Liver (tissue), 9 donors: ENCODE results near the gene SRGAP1. TPM values are rescaled to one million over a fixed set of nuclear protein-coding genes. Genes with fewer than 3 reads are reported as not detected.
A peak's percentile ranks its signal among the peaks of the same experiment; 100 is the strongest.

Experiments used
- DNase-seq: peaks from one replicate; pipeline ENCODE4 v3.0.0-alpha.2; 2017; ENCODE audit warnings: low spot score
- H3K27ac ChIP-seq, 2 donors: one replicate each; pipeline ENCODE4 v1.7.0; 2013; ENCODE audit warnings: inconsistent platforms in 2 of 2, low read length in 2 of 2, control low read depth in 1 of 2, low read depth in 1 of 2, mild to moderate bottlenecking in 1 of 2
- H3K27me3 ChIP-seq, 4 donors: one replicate each; pipeline versions ENCODE4 v1.6.1 to v1.7.0; 2013; ENCODE audit warnings: low read length in 3 of 4, inconsistent platforms in 1 of 4, mild to moderate bottlenecking in 1 of 4, moderate library complexity in 1 of 4; ENCODE audit not compliant: control insufficient read depth in 4 of 4, insufficient read depth in 4 of 4
- H3K36me3 ChIP-seq, 4 donors: one replicate each; pipeline versions ENCODE4 v1.6.1 to v1.7.0; 2013; ENCODE audit warnings: low read length in 3 of 4, mild to moderate bottlenecking in 3 of 4, low read depth in 1 of 4, moderate library complexity in 1 of 4; ENCODE audit not compliant: control insufficient read depth in 4 of 4, insufficient read depth in 3 of 4
- H3K4me1 ChIP-seq, 4 donors: one replicate each; pipeline versions ENCODE4 v1.6.1 to v1.7.0; 2013; ENCODE audit warnings: low read length in 3 of 4, mild to moderate bottlenecking in 3 of 4, moderate library complexity in 1 of 4; ENCODE audit not compliant: control insufficient read depth in 4 of 4, insufficient read depth in 4 of 4
- H3K4me3 ChIP-seq, 3 donors: one replicate each; pipeline versions ENCODE4 v1.6.1 to v1.7.0; 2013; ENCODE audit warnings: low read length in 3 of 3, control low read depth in 1 of 3, low read depth in 1 of 3, mild to moderate bottlenecking in 1 of 3
- H3K9ac ChIP-seq, 2 donors: one replicate each; pipeline ENCODE4 v1.7.0; 2013; ENCODE audit warnings: low read length in 2 of 2, mild to moderate bottlenecking in 2 of 2, moderate library complexity in 2 of 2, control low read depth in 1 of 2, low read depth in 1 of 2
- H3K9me3 ChIP-seq, 4 donors: one replicate each; pipeline versions ENCODE4 v1.6.1 to v1.7.0; 2013; ENCODE audit warnings: low read length in 3 of 4; ENCODE audit not compliant: control insufficient read depth in 4 of 4
- EGR1 ChIP-seq, 2 donors: IDR thresholded peaks; 2 replicates each; pipeline ENCODE4 v1.6.1; 2016 to 2018; ENCODE audit warnings: antibody characterized with exemption in 2 of 2, low read depth in 2 of 2
- FOXA2 ChIP-seq: IDR thresholded peaks from 2 replicates; pipeline ENCODE4 v1.6.1; 2016; ENCODE audit warnings: antibody characterized with exemption
- GABPA ChIP-seq, 2 donors: IDR thresholded peaks in 1 of 2; conservative IDR thresholded peaks in 1 of 2; 2 replicates each; pipeline ENCODE4 v1.6.1; 2016; ENCODE audit warnings: antibody characterized with exemption in 2 of 2, mild to moderate bottlenecking in 1 of 2, moderate library complexity in 1 of 2
- HNF4A ChIP-seq, 2 donors: conservative IDR thresholded peaks; 2 replicates each; pipeline ENCODE4 v1.6.1; 2016; ENCODE audit warnings: antibody characterized with exemption in 2 of 2, mild to moderate bottlenecking in 2 of 2
- HNF4G ChIP-seq: IDR thresholded peaks from 2 replicates; pipeline ENCODE4 v1.6.1; 2016; ENCODE audit warnings: antibody characterized with exemption
- JUND ChIP-seq, 2 donors: IDR thresholded peaks; 2 replicates each; pipeline ENCODE4 v1.6.1; 2016; ENCODE audit warnings: antibody characterized with exemption in 2 of 2
- RAD21 ChIP-seq, 2 donors: IDR thresholded peaks; 2 replicates each; pipeline ENCODE4 v1.6.1; 2016; ENCODE audit warnings: antibody characterized with exemption in 2 of 2, mild to moderate bottlenecking in 2 of 2
- RXRA ChIP-seq, 2 donors: IDR thresholded peaks; 2 replicates each; pipeline ENCODE4 v1.6.1; 2017 to 2018; ENCODE audit warnings: antibody characterized with exemption in 2 of 2, mild to moderate bottlenecking in 1 of 2
- SP1 ChIP-seq: IDR thresholded peaks from 2 replicates; pipeline ENCODE4 v1.6.1; 2018; ENCODE audit warnings: antibody characterized with exemption, mild to moderate bottlenecking
- TAF1 ChIP-seq: conservative IDR thresholded peaks from 2 replicates; pipeline ENCODE4 v1.6.1; 2016; ENCODE audit warnings: antibody characterized with exemption, mild to moderate bottlenecking
- YY1 ChIP-seq: IDR thresholded peaks from 2 replicates; pipeline ENCODE4 v1.6.1; 2016; ENCODE audit warnings: antibody characterized with exemption, mild to moderate bottlenecking
- WGBS: extraction: QIAGEN DNeasy Blood & Tissue Kit; methylation state at CpG from one replicate; pipeline ENCODE4 v1.1.7; 2013; 5-methylcytosine and 5-hydroxymethylcytosine counted together
- polyA plus RNA-seq, 2 donors: library from polyadenylated mRNA; stranded (reverse) in 1 of 2; unstranded in 1 of 2; fragments of 200-250 nt in 1 of 2; fragments of >200 nt in 1 of 2; fragmentation: Nextera tagmentation in 1 of 2; extraction: Ambion mirVana in 1 of 2; gene quantifications; one replicate each; pipeline versions ENCODE4 v1.2.1 to v1.2.3, GENCODE V29; 2013 to 2015
- total RNA-seq, 2 donors: library from RNA; depleted of rRNA; stranded (reverse); fragments of >200 nt; gene quantifications; one replicate each; pipeline ENCODE4 v1.2.3, GENCODE V29; 2014
- TF ChIP-seq, protein P1 (sequence below): IDR thresholded peaks from 2 replicates; pipeline ENCODE4 v1.6.1; 2016; ENCODE audit warnings: antibody characterized with exemption, mild to moderate bottlenecking
- TF ChIP-seq, protein P2 (sequence below): IDR thresholded peaks from 2 replicates; pipeline ENCODE4 v1.6.1; 2016; ENCODE audit warnings: antibody characterized with exemption
- TF ChIP-seq, protein P3 (sequence below): fragments of 150-350 bp; IDR thresholded peaks from 2 replicates; pipeline ENCODE4 v1.5.1; 2017; ENCODE audit warnings: improper control_type of control experiment, low read depth, low read length; ENCODE audit not compliant: missing input control
- donor health status: healthy.
- donor health status: healthy.
- donor health status: healthy.
- donor health status: healthy.
- donor health status: healthy.

Gene SRGAP1
- total and polyA plus RNA-seq, 4 donors: 0.28 to 1.3 (median 0.85) TPM

DNA sequence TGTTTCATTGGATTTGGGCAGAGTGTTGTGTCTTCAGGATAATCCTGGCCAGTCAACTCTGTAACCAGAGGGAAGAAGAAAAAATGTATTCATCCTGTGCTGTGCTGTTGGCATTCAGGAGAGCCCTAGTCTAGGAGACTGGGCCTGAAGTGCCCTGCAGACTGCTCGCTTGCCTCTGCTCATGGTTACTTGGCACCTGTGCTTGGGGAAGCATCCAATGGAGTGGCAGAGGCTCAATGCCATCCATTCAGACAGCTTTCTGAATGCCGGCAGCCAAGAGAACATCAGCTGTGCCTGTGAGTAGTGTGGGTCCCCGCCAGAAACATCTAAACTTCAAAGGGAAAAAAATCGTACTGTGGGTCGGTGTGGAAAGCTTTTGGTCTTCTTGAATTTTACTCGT is 124.2 kb downstream of the SRGAP1 start:
- H3K9ac ChIP-seq: no peak overlapping the region
- WGBS: 92% methylated on average over 6 of the region's 6 CpGs
- H3K4me3 ChIP-seq: no peak overlapping the region
- TF ChIP-seq SP1: no peak
- TF ChIP-seq, protein P1, sequence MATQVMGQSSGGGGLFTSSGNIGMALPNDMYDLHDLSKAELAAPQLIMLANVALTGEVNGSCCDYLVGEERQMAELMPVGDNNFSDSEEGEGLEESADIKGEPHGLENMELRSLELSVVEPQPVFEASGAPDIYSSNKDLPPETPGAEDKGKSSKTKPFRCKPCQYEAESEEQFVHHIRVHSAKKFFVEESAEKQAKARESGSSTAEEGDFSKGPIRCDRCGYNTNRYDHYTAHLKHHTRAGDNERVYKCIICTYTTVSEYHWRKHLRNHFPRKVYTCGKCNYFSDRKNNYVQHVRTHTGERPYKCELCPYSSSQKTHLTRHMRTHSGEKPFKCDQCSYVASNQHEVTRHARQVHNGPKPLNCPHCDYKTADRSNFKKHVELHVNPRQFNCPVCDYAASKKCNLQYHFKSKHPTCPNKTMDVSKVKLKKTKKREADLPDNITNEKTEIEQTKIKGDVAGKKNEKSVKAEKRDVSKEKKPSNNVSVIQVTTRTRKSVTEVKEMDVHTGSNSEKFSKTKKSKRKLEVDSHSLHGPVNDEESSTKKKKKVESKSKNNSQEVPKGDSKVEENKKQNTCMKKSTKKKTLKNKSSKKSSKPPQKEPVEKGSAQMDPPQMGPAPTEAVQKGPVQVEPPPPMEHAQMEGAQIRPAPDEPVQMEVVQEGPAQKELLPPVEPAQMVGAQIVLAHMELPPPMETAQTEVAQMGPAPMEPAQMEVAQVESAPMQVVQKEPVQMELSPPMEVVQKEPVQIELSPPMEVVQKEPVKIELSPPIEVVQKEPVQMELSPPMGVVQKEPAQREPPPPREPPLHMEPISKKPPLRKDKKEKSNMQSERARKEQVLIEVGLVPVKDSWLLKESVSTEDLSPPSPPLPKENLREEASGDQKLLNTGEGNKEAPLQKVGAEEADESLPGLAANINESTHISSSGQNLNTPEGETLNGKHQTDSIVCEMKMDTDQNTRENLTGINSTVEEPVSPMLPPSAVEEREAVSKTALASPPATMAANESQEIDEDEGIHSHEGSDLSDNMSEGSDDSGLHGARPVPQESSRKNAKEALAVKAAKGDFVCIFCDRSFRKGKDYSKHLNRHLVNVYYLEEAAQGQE: no peak
- no peak for TF ChIP-seq TAF1
- TF ChIP-seq FOXA2: no peak
- TF ChIP-seq, protein P2, sequence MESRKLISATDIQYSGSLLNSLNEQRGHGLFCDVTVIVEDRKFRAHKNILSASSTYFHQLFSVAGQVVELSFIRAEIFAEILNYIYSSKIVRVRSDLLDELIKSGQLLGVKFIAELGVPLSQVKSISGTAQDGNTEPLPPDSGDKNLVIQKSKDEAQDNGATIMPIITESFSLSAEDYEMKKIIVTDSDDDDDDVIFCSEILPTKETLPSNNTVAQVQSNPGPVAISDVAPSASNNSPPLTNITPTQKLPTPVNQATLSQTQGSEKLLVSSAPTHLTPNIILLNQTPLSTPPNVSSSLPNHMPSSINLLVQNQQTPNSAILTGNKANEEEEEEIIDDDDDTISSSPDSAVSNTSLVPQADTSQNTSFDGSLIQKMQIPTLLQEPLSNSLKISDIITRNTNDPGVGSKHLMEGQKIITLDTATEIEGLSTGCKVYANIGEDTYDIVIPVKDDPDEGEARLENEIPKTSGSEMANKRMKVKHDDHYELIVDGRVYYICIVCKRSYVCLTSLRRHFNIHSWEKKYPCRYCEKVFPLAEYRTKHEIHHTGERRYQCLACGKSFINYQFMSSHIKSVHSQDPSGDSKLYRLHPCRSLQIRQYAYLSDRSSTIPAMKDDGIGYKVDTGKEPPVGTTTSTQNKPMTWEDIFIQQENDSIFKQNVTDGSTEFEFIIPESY: no peak
- no peaks in the 10 kb centered on the region for H3K9me3 ChIP-seq
- H3K27ac ChIP-seq: no peak overlapping the region
- no peaks in the 10 kb centered on the region for H3K27me3 ChIP-seq
- DNase-seq: no peak
- H3K36me3 ChIP-seq: no peaks in the 10 kb centered on the region
- peaks cover 0 to 1% (median 0%) of the 10 kb centered on the region in 4 donors for H3K4me1 ChIP-seq

DNA sequence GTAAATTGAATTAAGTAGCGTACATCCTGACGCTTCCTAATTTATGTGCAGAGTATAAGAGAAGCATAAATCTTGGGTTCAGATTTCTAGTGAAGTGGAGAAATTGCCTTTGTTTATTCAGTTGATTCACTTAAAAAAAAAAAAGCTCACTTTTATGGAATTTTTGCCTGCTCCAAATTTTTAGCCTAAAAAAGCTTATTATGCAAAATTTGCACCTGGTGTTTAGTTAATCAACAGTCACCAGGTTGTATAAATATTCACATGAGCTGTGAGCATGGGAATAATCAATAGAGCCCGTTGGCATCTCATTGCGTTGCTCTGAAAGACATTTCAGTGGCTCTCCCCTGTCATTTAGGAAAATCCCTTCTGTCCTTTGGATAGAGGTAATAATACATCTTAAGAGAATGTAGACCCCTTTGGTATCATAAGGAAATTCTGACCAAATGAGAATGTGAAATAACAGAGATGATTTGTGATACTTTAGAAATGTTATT is 132.4 kb downstream of the SRGAP1 start:
- Histone ChIP-seq H3K4me1 (peaks cover 0 to 10% (median 2%) of the 10 kb centered on the region in 4 donors), H3K9ac (no peak overlapping the region), H3K9me3 (no peaks in the 10 kb centered on the region), H3K27me3 (no peaks in the 10 kb centered on the region), H3K4me3 (no peak overlapping the region), H3K27ac (peak overlapping the region in 1 of 2 donors; percentile 25), H3K36me3 (no peaks in the 10 kb centered on the region)
- no peak for TF ChIP-seq HNF4A (conservative IDR thresholded peaks at IDR 0.05)
- TF ChIP-seq RXRA (IDR thresholded peaks at IDR 0.05): peak in 1 of 2 donors; percentile 5
- TF ChIP-seq, protein P2: no peak
- TF ChIP-seq JUND (IDR thresholded peaks at IDR 0.05): no peak
- no peak for TF ChIP-seq YY1
- TF ChIP-seq EGR1 (IDR thresholded peaks at IDR 0.05; ENCODE audit: low read depth in 2 of 2): no peak
- no peak for DNase-seq
- WGBS: 69% methylated on average over 4 of the region's 4 CpGs

DNA sequence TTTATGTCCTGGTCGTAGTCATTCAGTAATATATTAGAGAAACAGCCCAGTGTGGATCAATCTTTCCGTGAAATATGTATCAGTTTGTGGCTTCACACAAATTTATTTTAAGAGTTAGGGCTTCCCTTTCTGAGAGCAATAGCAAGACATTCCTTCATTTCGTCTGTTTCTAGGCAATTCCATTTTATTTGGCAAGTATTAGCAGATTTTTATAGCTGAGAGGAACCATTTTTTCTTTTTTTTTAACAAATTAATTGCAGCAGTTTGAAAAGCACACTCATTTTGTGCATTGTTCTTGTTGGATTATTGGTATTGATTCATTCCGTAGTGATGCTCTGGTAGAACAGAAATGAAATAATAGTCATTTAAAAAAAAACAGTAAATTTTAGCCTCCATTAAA is 132.9 kb downstream of the SRGAP1 start:
- Histone ChIP-seq H3K4me1 (peaks cover 0 to 10% (median 2%) of the 10 kb centered on the region in 4 donors), H3K27ac (peak overlapping the region in 1 of 2 donors; percentile 25), H3K4me3 (no peak overlapping the region), H3K9ac (no peak overlapping the region), H3K9me3 (no peaks in the 10 kb centered on the region), H3K36me3 (no peaks in the 10 kb centered on the region), H3K27me3 (no peaks in the 10 kb centered on the region)
- 76% methylated on average over 4 of the region's 4 CpGs for WGBS
- DNase-seq: no peak
- TF ChIP-seq HNF4A (conservative IDR thresholded peaks at IDR 0.05) (no peak), JUND (IDR thresholded peaks at IDR 0.05) (no peak), GABPA (IDR thresholded peaks at IDR 0.05 in 1 of 2, conservative IDR thresholded peaks at IDR 0.05 in 1 of 2) (no peak), HNF4G (no peak), SP1 (no peak), FOXA2 (no peak), YY1 (no peak), RAD21 (IDR thresholded peaks at IDR 0.05) (no peak)
- TF ChIP-seq, protein P3, sequence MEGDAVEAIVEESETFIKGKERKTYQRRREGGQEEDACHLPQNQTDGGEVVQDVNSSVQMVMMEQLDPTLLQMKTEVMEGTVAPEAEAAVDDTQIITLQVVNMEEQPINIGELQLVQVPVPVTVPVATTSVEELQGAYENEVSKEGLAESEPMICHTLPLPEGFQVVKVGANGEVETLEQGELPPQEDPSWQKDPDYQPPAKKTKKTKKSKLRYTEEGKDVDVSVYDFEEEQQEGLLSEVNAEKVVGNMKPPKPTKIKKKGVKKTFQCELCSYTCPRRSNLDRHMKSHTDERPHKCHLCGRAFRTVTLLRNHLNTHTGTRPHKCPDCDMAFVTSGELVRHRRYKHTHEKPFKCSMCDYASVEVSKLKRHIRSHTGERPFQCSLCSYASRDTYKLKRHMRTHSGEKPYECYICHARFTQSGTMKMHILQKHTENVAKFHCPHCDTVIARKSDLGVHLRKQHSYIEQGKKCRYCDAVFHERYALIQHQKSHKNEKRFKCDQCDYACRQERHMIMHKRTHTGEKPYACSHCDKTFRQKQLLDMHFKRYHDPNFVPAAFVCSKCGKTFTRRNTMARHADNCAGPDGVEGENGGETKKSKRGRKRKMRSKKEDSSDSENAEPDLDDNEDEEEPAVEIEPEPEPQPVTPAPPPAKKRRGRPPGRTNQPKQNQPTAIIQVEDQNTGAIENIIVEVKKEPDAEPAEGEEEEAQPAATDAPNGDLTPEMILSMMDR: no peak
- TF ChIP-seq, protein P1: no peak
